GM12878 (cell line): ENCODE results near the gene SYK. TPM values are rescaled to one million over a fixed set of nuclear protein-coding genes. Genes with fewer than 3 reads are reported as not detected.
"Not testable (repeated sequence)": the region's sequence is repeated elsewhere in the genome, so short reads cannot be mapped to it uniquely, and the experiment has no call there.

Experiments
- ATAC-seq: fragments of 200-7000 bp; cut with Tn5 transposase; 3 replicates; pipeline ENCODE4 v1.9.1; 2020; ENCODE audit warnings: mild to moderate bottlenecking, moderate library complexity
- BruUV-seq: library from RNA; stranded (reverse); fragments of 400-500 nt; replicated peaks from 2 replicates; lab custom pipeline; 2021; lab: Mats Ljungman, UMichigan
- CTCF ChIA-PET: fragments of 300-600 bp; sonication (Branson Sonifier 250); formaldehyde crosslinking; extraction: SDS; loops from one replicate; lab custom pipeline; 2021; ENCODE audit warnings: inconsistent platforms; lab: Yijun Ruan, JAX
- POLR2A ChIA-PET: fragments of 350-600 bp; formaldehyde crosslinking; extraction: SDS; loops from one replicate; lab custom pipeline; 2021; ENCODE audit warnings: inconsistent platforms; lab: Charles Lee
- RAD21 ChIA-PET: fragments of 300-600 bp; sonication (Branson Sonifier 250); formaldehyde crosslinking; loops from one replicate; lab custom pipeline; 2023; ENCODE audit warnings: antibody characterized with exemption; ENCODE audit not compliant: unreplicated experiment; lab: Charles Lee
- SMC1A ChIA-PET: fragments of 300-600 bp; sonication (Branson Sonifier 250); formaldehyde crosslinking; loops from one replicate; lab custom pipeline; 2023; ENCODE audit not compliant: unreplicated experiment, uncharacterized antibody; lab: Charles Lee
- DNase-seq: peaks from one replicate; pipeline ENCODE4 v3.0.0-alpha.2; 2011; ENCODE audit warnings: low read depth, low spot score
- FAIRE-seq: peaks from 3 replicates; lab custom pipeline; 2011; peaks lifted over from hg19 to GRCh38; lab: Jason Lieb, UNC
- H2AFZ ChIP-seq: 2 replicates; pipeline ENCODE4 v1.6.0; 2011; ENCODE audit warnings: low read depth, low read length, control low read depth; ENCODE audit not compliant: control insufficient read depth
- H3K27ac ChIP-seq: 2 replicates; pipeline ENCODE4 v1.5.1; 2011; ENCODE audit warnings: control low read depth; ENCODE audit not compliant: control insufficient read depth, insufficient read depth
- H3K27me3 ChIP-seq, 2 experiments: replicated peaks in 1 of 2; 2 replicates each; pipeline versions ENCODE4 v1.6.0 to v1.6.1; 2011; ENCODE audit warnings: low read length in 1 of 2; ENCODE audit not compliant: control insufficient read depth in 2 of 2, insufficient read depth in 2 of 2
- H3K36me3 ChIP-seq, 2 experiments: 2 replicates each; pipeline ENCODE4 v1.5.1; 2011; ENCODE audit warnings: low read length in 1 of 2; ENCODE audit not compliant: control insufficient read depth in 2 of 2, insufficient read depth in 2 of 2
- H3K4me1 ChIP-seq: 2 replicates; pipeline ENCODE4 v1.6.1; 2011; ENCODE audit warnings: mild to moderate bottlenecking, low read length, moderate library complexity, mixed read lengths; ENCODE audit not compliant: control insufficient read depth, insufficient read depth
- H3K4me2 ChIP-seq: 2 replicates; pipeline ENCODE4 v1.6.0; 2011; ENCODE audit warnings: control low read depth; ENCODE audit not compliant: control insufficient read depth, insufficient read depth
- H3K4me3 ChIP-seq: fragments of 200-600 bp; sonication (generic); 2 replicates; pipeline ENCODE4 v1.5.1; 2016
- H3K79me2 ChIP-seq: 2 replicates; pipeline ENCODE4 v1.6.0; 2011; ENCODE audit warnings: low read length; ENCODE audit not compliant: control insufficient read depth, insufficient read depth
- H3K9ac ChIP-seq: 2 replicates; pipeline ENCODE4 v1.8.0; 2011; ENCODE audit warnings: low read length, control low read depth, mixed read lengths; ENCODE audit not compliant: control insufficient read depth, insufficient read depth
- H3K9me3 ChIP-seq: replicated peaks from 3 replicates; pipeline ENCODE4 v1.5.1; 2011; ENCODE audit warnings: mild to moderate bottlenecking, low read length; ENCODE audit not compliant: control insufficient read depth, insufficient read depth
- H4K20me1 ChIP-seq: 2 replicates; pipeline ENCODE4 v1.6.0; 2011; ENCODE audit not compliant: control insufficient read depth, insufficient read depth
- CUX1 ChIP-seq: IDR thresholded peaks from 2 replicates; pipeline ENCODE4 v1.6.1; 2012; ENCODE audit warnings: improper control_type of control experiment, low read depth, low read length; ENCODE audit not compliant: insufficient replicate concordance
- NFXL1 ChIP-seq: fragments of 450-650 bp; IDR thresholded peaks from 2 replicates; pipeline ENCODE4 v1.6.1; 2017; ENCODE audit warnings: antibody characterized with exemption, mild to moderate bottlenecking, borderline replicate concordance
- RELA ChIP-seq: fragments of 450-650 bp; IDR thresholded peaks from 2 replicates; pipeline ENCODE4 v1.8.0; 2014; ENCODE audit warnings: borderline replicate concordance; ENCODE audit not compliant: partially characterized antibody
- RELB ChIP-seq: fragments of 450-650 bp; IDR thresholded peaks from 2 replicates; pipeline ENCODE4 v1.6.1; 2017; ENCODE audit warnings: low read depth, mild to moderate bottlenecking, moderate library complexity
- SKIL ChIP-seq: fragments of 450-650 bp; IDR thresholded peaks from 2 replicates; pipeline ENCODE4 v1.6.1; 2017; ENCODE audit warnings: mild to moderate bottlenecking, low read depth, inconsistent platforms; ENCODE audit not compliant: poor library complexity, severe bottlenecking
- SMAD1 ChIP-seq: fragments of 450-650 bp; IDR thresholded peaks from 2 replicates; pipeline ENCODE4 v1.6.1; 2018; ENCODE audit warnings: mild to moderate bottlenecking, low read depth; ENCODE audit not compliant: partially characterized antibody
- TCF3 ChIP-seq: IDR thresholded peaks from 2 replicates; pipeline ENCODE4 v1.6.1; 2012; ENCODE audit warnings: low read depth, mild to moderate bottlenecking, low read length, borderline replicate concordance; ENCODE audit not compliant: insufficient read depth
- ZNF687 ChIP-seq: fragments of 450-650 bp; IDR thresholded peaks from 2 replicates; pipeline ENCODE4 v1.6.1; 2017; ENCODE audit warnings: mild to moderate bottlenecking, moderate library complexity
- in situ Hi-C: fragments of 300-500 bp; cut with MboI; formaldehyde crosslinking; loops from 9 replicates; pipeline ENCODE4 v1.14.3; 2018; ENCODE audit warnings: mixed read lengths
- intact Hi-C: fragments of 100-400 bp; cut with micrococcal nuclease; formaldehyde crosslinking; loops from one replicate; pipeline ENCODE4 v1.14.2; 2022; ENCODE audit not compliant: unreplicated experiment
- polyA plus RNA-seq, 11 experiments: library from polyadenylated mRNA; depleted of rRNA in 4 of 11; unstranded in 6 of 11; stranded (reverse) in 5 of 11; fragments of >200 nt; fragmentation: Nextera tagmentation in 4 of 11; fragmentation: Illumina TruSeq in 1 of 11; extraction: Ambion mirVana in 4 of 11; extraction: Trizol in 1 of 11; gene quantifications; 1 replicate in 1 of 11; 2 replicates in 10 of 11; pipeline versions ENCODE4 v1.2.1 to v1.2.3, GENCODE V29; 2011 to 2016; ENCODE audit warnings: inconsistent platforms in 2 of 11, missing spikeins in 2 of 11, low read depth in 1 of 11
- total RNA-seq, 4 experiments: library from RNA; depleted of rRNA in 3 of 4; stranded (reverse); fragments of >200 nt in 3 of 4; fragmentation: Illumina TruSeq in 1 of 4; extraction: Trizol in 1 of 4; gene quantifications; 2 replicates each; pipeline versions ENCODE4 v1.2.1 to v1.2.3, GENCODE V29; 2013 to 2021

SYK gene
- total and polyA plus RNA-seq, 10 of the 15 experiments (the other 5 are each of a cell fraction or from before 2014, with no cell fraction given) = 6.5 to 135 (median 68.8) TPM

GRCh38 chr9:90884178-90884577 lies 82.6 kb downstream of the SYK start (continued):
- no peak for TF ChIP-seq CUX1
- TF ChIP-seq SMAD1 = no peak
- TF ChIP-seq RELA = no peak
- no peak for TF ChIP-seq RELB
- TF ChIP-seq NFXL1 = no peak
- TF ChIP-seq ZNF687 = no peak
- TF ChIP-seq TCF3 = no peak
- no peak for TF ChIP-seq SKIL

- in situ Hi-C loops, RAD21 ChIA-PET, DNase-seq, BruUV-seq, H3K9me3 ChIP-seq, H3K4me1 ChIP-seq, H3K27ac ChIP-seq, H3K79me2 ChIP-seq, H4K20me1 ChIP-seq, POLR2A ChIA-PET, CTCF ChIA-PET, intact Hi-C loops, SMC1A ChIA-PET, H2AFZ ChIP-seq, H3K4me3 ChIP-seq, FAIRE-seq, H3K9ac ChIP-seq, H3K4me2 ChIP-seq, H3K27me3 ChIP-seq, ATAC-seq: not testable (repeated sequence)
- H3K36me3 ChIP-seq = peaks cover 2 to 11% of the 10 kb centered on the region in 2 experiments; a peak in 3 of 4 replicates
Measured at GRCh38 chr9:90886868-90887267, 85.2 kb downstream of the SYK start.
